K562 (cell line): ENCODE measurements around the gene GOSR1. TPM values are rescaled to one million over a fixed set of nuclear protein-coding genes. Genes with fewer than 3 reads are reported as not detected.
"Not testable (repeated sequence)": the region's sequence is repeated elsewhere in the genome, so short reads cannot be mapped to it uniquely, and the experiment has no call there.

ENCODE experiments used
- ATAC-seq: fragments of 200-7000 bp; cut with Tn5 transposase; 3 replicates; pipeline ENCODE4 v1.9.1; 2020; ENCODE audit warnings: moderate library complexity
- BruUV-seq: library from RNA; stranded (reverse); fragments of 400-500 nt; replicated peaks from 2 replicates; lab custom pipeline; 2021; lab: Mats Ljungman, UMichigan
- CTCF ChIA-PET: fragments of 300-600 bp; formaldehyde crosslinking; extraction: SDS; loops from one replicate; lab custom pipeline; 2021; ENCODE audit warnings: low intra/inter-chr PET ratio; lab: Yijun Ruan, JAX
- POLR2A ChIA-PET: fragments of 300-600, 350-650 bp; sonication (Branson Sonifier 250); formaldehyde crosslinking; extraction: SDS; loops from one replicate; lab custom pipeline; 2021; ENCODE audit warnings: antibody characterized with exemption, inconsistent platforms; lab: Yijun Ruan, JAX
- DNase-seq, 4 experiments: peaks; one replicate each; pipeline versions ENCODE4 v3.0.0 to v3.0.0-alpha.2; 2011 to 2018; ENCODE audit warnings: low spot score in 3 of 4, mixed read lengths in 3 of 4; ENCODE audit errors: extremely low read depth in 1 of 4
- FAIRE-seq: peaks from 2 replicates; lab custom pipeline; 2011; peaks lifted over from hg19 to GRCh38; lab: Jason Lieb, UNC
- H2AFZ ChIP-seq: 2 replicates; pipeline ENCODE4 v1.6.0; 2011; ENCODE audit warnings: low read depth, low read length, control low read depth, inconsistent platforms
- H3K27ac ChIP-seq: fragments of 200-600 bp; 3 replicates; pipeline ENCODE4 v1.8.0; 2011; ENCODE audit warnings: low read depth, mild to moderate bottlenecking, control low read depth, inconsistent platforms, low read length, moderate library complexity, mixed read lengths; ENCODE audit errors: extremely low read depth
- H3K27me3 ChIP-seq, 2 experiments: fragments of 300-600 bp in 1 of 2; 2 replicates in 1 of 2; 3 replicates in 1 of 2; pipeline versions ENCODE4 v1.6.0 to v1.8.0; 2011; ENCODE audit warnings: inconsistent platforms in 2 of 2, low read length in 2 of 2, mild to moderate bottlenecking in 1 of 2, mixed read lengths in 1 of 2, moderate library complexity in 1 of 2; ENCODE audit not compliant: control insufficient read depth in 2 of 2, insufficient read depth in 2 of 2
- H3K36me3 ChIP-seq: fragments of 300-600 bp; 3 replicates; pipeline ENCODE4 v1.8.0; 2011; ENCODE audit warnings: mild to moderate bottlenecking, low read length, inconsistent platforms; ENCODE audit not compliant: control insufficient read depth, insufficient read depth
- H3K4me1 ChIP-seq, 2 experiments: fragments of 200-600 bp in 1 of 2; replicated peaks in 1 of 2; 2 replicates in 1 of 2; 3 replicates in 1 of 2; pipeline versions ENCODE4 v1.5.1 to v1.8.0; 2011; ENCODE audit warnings: inconsistent platforms in 2 of 2, low read length in 2 of 2, mild to moderate bottlenecking in 1 of 2, mixed read lengths in 1 of 2, moderate library complexity in 1 of 2; ENCODE audit not compliant: control insufficient read depth in 2 of 2, insufficient read depth in 2 of 2
- H3K4me2 ChIP-seq: 2 replicates; pipeline ENCODE4 v1.6.1; 2011; ENCODE audit warnings: low read length, control low read depth, inconsistent platforms, mixed read lengths; ENCODE audit not compliant: insufficient read depth
- H3K4me3 ChIP-seq: fragments of 200-600 bp; sonication (generic), shearing (Covaris generic); 2 replicates; pipeline ENCODE4 v1.5.1; 2016; ENCODE audit warnings: control low read depth, inconsistent platforms
- H3K79me2 ChIP-seq: fragments of 200-600 bp; 3 replicates; pipeline ENCODE4 v1.8.0; 2011; ENCODE audit warnings: low read length, inconsistent platforms; ENCODE audit not compliant: control insufficient read depth, insufficient read depth
- H3K9ac ChIP-seq, 2 experiments: 2 replicates each; pipeline versions ENCODE4 v1.6.0 to v1.6.1; 2011; ENCODE audit warnings: low read depth in 2 of 2, low read length in 2 of 2, control low read depth in 1 of 2, inconsistent platforms in 1 of 2, mild to moderate bottlenecking in 1 of 2, mixed read lengths in 1 of 2; ENCODE audit not compliant: insufficient read depth in 1 of 2
- H3K9me1 ChIP-seq: one replicate; pipeline ENCODE4 v1.6.0; 2011; ENCODE audit warnings: inconsistent platforms, mild to moderate bottlenecking, low read length, moderate library complexity; ENCODE audit not compliant: control insufficient read depth, insufficient read depth
- H3K9me3 ChIP-seq: replicated peaks from 2 replicates; pipeline ENCODE4 v1.5.1; 2011; ENCODE audit warnings: low read depth, low read length, inconsistent platforms; ENCODE audit not compliant: control insufficient read depth, insufficient read depth
- H4K20me1 ChIP-seq: replicated peaks from 2 replicates; pipeline ENCODE4 v1.6.1; 2011; ENCODE audit warnings: low read length, inconsistent platforms, mixed read lengths; ENCODE audit not compliant: control insufficient read depth, insufficient read depth
- CBX3 ChIP-seq, 2 experiments: IDR thresholded peaks; 1 replicate in 1 of 2; 2 replicates in 1 of 2; pipeline ENCODE4 v1.6.1; 2012; ENCODE audit warnings: inconsistent platforms in 2 of 2, low read length in 2 of 2, borderline replicate concordance in 1 of 2, control low read depth in 1 of 2
- NR2C1 ChIP-seq, 2 experiments: fragments of 450-650 bp; IDR thresholded peaks; 2 replicates each; pipeline ENCODE4 v1.6.1; 2017; ENCODE audit warnings: mild to moderate bottlenecking in 2 of 2, antibody characterized with exemption in 1 of 2, inconsistent platforms in 1 of 2, missing compliant biosample characterization in 1 of 2, missing genetic modification characterization in 1 of 2
- NR3C1 ChIP-seq: sonication (generic); formaldehyde crosslinking; IDR thresholded peaks from 2 replicates; pipeline ENCODE4 v1.8.1; 2022; ENCODE audit warnings: missing genetic modification reagents
- SIRT6 ChIP-seq: IDR thresholded peaks from one replicate; pipeline ENCODE4 v1.6.1; 2012; ENCODE audit warnings: low read depth, mild to moderate bottlenecking, control low read depth, inconsistent platforms, low read length, moderate library complexity
- SOX6 ChIP-seq: fragments of 450-650 bp; IDR thresholded peaks from 2 replicates; pipeline ENCODE4 v1.6.1; 2014; ENCODE audit warnings: mild to moderate bottlenecking
- TBL1XR1 ChIP-seq, 2 experiments: IDR thresholded peaks; 2 replicates each; pipeline ENCODE4 v1.6.1; 2012; ENCODE audit warnings: improper control_type of control experiment in 2 of 2, low read length in 2 of 2, mild to moderate bottlenecking in 1 of 2
- ZNF175 ChIP-seq: fragments of 200-800 bp; sonication (Bioruptor generic); IDR thresholded peaks from 2 replicates; pipeline ENCODE4 v1.6.1; 2016; ENCODE audit warnings: low read depth, mild to moderate bottlenecking, missing genetic modification characterization, missing compliant biosample characterization
- ZNF354B ChIP-seq: fragments of 250-450 bp; sonication (Bioruptor Pico); IDR thresholded peaks from 2 replicates; pipeline ENCODE4 v1.4.0; 2020
- ZNF57 ChIP-seq: fragments of 450-650 bp; formaldehyde crosslinking; IDR thresholded peaks from 2 replicates; pipeline ENCODE4 v1.4.0; 2020; ENCODE audit warnings: mild to moderate bottlenecking, moderate library complexity
- WGBS: fragments of 100-300 bp; shearing (Covaris generic); methylation state at CpG from one replicate; pipeline ENCODE4 v1.1.6; 2016; ENCODE audit warnings: low coverage, mixed read lengths; ENCODE audit not compliant: insufficient coverage; ENCODE audit errors: missing lambda C conversion rate; 5-methylcytosine and 5-hydroxymethylcytosine counted together
- in situ Hi-C: fragments of 300-500 bp; cut with MboI; formaldehyde crosslinking; loops from 4 replicates; pipeline ENCODE4 v1.15.0; 2018; ENCODE audit warnings: inconsistent platforms, mixed read lengths
- intact Hi-C: fragments of 100-400 bp; cut with micrococcal nuclease; formaldehyde crosslinking; loops from 2 replicates; pipeline ENCODE4 v1.14.2; 2022
- polyA plus RNA-seq, 8 experiments: library from polyadenylated mRNA; depleted of rRNA in 4 of 8; stranded (reverse) in 5 of 8; unstranded in 3 of 8; fragments of >200 nt; fragmentation: Nextera tagmentation in 2 of 8; fragmentation: Illumina TruSeq in 1 of 8; extraction: Ambion mirVana in 2 of 8; extraction: Trizol in 1 of 8; gene quantifications; 2 replicates each; pipeline versions ENCODE4 v1.2.1 to v1.2.3, GENCODE V29; 2011 to 2014; ENCODE audit warnings: inconsistent platforms in 1 of 8, missing spikeins in 1 of 8
- total RNA-seq, 7 experiments: library from RNA; depleted of rRNA in 6 of 7; stranded (reverse); fragments of >200 nt in 6 of 7; fragmentation: Illumina TruSeq in 2 of 7; extraction: Trizol in 2 of 7; gene quantifications; 2 replicates each; pipeline versions ENCODE4 v1.2.1 to v1.2.3, GENCODE V29; 2011 to 2021; ENCODE audit warnings: low replicate concordance in 1 of 7
- TF ChIP-seq, protein P1 (sequence below), 2 experiments: fragments of 450-650 bp in 1 of 2; sonication (generic) in 1 of 2; formaldehyde crosslinking in 1 of 2; IDR thresholded peaks in 1 of 2; conservative IDR thresholded peaks in 1 of 2; 2 replicates each; pipeline versions ENCODE4 v1.6.1 to v1.8.1; 2016 to 2023; ENCODE audit warnings: mild to moderate bottlenecking in 2 of 2, moderate library complexity in 2 of 2, inconsistent platforms in 1 of 2, missing genetic modification reagents in 1 of 2
- TF ChIP-seq, protein P2 (sequence below): sonication (generic); formaldehyde crosslinking; IDR thresholded peaks from 2 replicates; pipeline ENCODE4 v1.8.1; 2023; ENCODE audit warnings: mild to moderate bottlenecking, missing genetic modification reagents, moderate library complexity
- TF ChIP-seq, protein P3 (sequence below): IDR thresholded peaks from 2 replicates; pipeline ENCODE4 v1.6.1; 2014; ENCODE audit warnings: antibody characterized with exemption
- TF ChIP-seq, protein P4 (sequence below): fragments of 450-650 bp; IDR thresholded peaks from 2 replicates; pipeline ENCODE4 v1.6.1; 2014; ENCODE audit warnings: low read depth, mild to moderate bottlenecking, moderate library complexity, borderline replicate concordance

Gene GOSR1
- total and polyA plus RNA-seq, 9 of the 15 experiments (the other 6 are each of a cell fraction or from before 2014, with no cell fraction given) = 17.6 to 95.5 (median 33.3) TPM

DNA sequence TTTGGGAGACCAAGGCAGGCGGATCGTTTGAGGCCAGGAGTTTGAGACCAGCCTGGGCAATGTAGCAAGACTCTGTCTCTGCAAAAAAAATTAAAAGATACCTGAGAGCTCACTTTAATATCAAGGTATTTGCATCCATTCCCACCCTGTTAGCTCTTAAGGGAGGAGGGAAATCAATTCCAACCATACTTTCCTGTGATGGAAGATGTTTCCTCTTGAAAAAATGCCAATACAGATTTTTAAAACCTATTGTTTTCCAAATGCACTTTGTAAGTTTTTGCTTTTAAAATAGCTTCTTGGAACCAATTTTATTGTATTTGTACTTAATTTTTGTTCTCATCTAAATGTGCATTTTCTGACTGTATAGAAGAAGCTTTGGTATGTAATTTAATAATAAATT is 49.2 kb downstream of the GOSR1 start:
- FAIRE-seq = no peak
- no peaks in the 10 kb centered on the region for H3K9me1 ChIP-seq
- 93% methylated on average over 2 of the region's 2 CpGs for WGBS

DNA sequence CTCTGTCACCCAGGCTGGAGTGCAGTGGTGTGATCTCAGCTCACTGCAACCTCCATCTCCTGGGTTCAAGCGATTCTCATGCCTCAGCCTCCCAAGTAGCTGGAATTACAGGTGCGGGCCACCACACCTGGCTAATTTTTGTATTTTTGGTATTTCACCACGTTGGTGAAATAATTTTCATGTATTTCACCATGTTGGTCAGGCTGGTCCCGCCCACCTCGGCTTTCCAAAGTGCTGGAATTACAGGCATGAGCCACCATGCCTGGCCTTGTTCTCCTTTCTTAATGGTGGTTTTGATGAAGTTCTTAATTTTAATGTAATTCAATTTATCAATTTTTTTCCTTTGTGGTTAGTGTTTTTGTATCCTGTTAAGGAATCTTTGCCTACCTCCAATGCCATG is 51.5 kb downstream of the GOSR1 start:
- H3K4me2 ChIP-seq, FAIRE-seq, H3K27me3 ChIP-seq, BruUV-seq, H3K4me1 ChIP-seq, H3K9me3 ChIP-seq, CTCF ChIA-PET, H3K4me3 ChIP-seq, intact Hi-C loops, H3K9me1 ChIP-seq, H3K79me2 ChIP-seq, H4K20me1 ChIP-seq, in situ Hi-C loops, H2AFZ ChIP-seq, POLR2A ChIA-PET, H3K27ac ChIP-seq, ATAC-seq, DNase-seq, H3K9ac ChIP-seq: not testable (repeated sequence)
- 72% methylated on average over 5 of the region's 5 CpGs for WGBS
- peaks cover 10% of the 10 kb centered on the region; the same call in 1 of the 3 replicates for H3K36me3 ChIP-seq

More for the DNA sequence above, 49.2 kb downstream of the GOSR1 start:
- Histone ChIP-seq H4K20me1 (no peaks in the 10 kb centered on the region; the same call in 1 of the 2 replicates), H3K9me3 (no peaks in the 10 kb centered on the region), H3K9ac (no peak overlapping the region), H3K4me3 (no peak overlapping the region), H3K4me2 (no peak overlapping the region), H3K27ac (no peak overlapping the region), H2AFZ (no peak overlapping the region), H3K36me3 (peaks cover 23% of the 10 kb centered on the region; the same call in 2 of the 3 replicates), H3K4me1 (no peaks in the 10 kb centered on the region), H3K27me3 (no peaks in the 10 kb centered on the region), H3K79me2 (no peaks in the 10 kb centered on the region; the same call in 2 of the 3 replicates)
- ATAC-seq = no peak
- intact Hi-C loops (no loop called here), in situ Hi-C loops (no loop called here)
- no peak for DNase-seq
- ChIA-PET CTCF (no interaction called here), POLR2A (interaction anchor here (1.1 to 1.5 kb wide), 4 partner anchors 9 to 17 kb away, joined by 3 to 6 read pairs (median 4); no protein-coding TSS in a partner anchor)
- TF ChIP-seq TBL1XR1 (IDR thresholded peaks at IDR 0.05; ENCODE audit: low read length in 2 of 2) (no peak), ZNF175 (CRISPR knock-in tag) (no peak), SIRT6 (no peak), SOX6 (no peak), NR3C1 (no peak), CBX3 (IDR thresholded peaks at IDR 0.05; ENCODE audit: borderline replicate concordance in 1 of 2, low read length in 2 of 2) (no peak), ZNF354B (no peak), ZNF57 (CRISPR knock-in tag) (no peak), NR2C1 (IDR thresholded peaks at IDR 0.05) (no peak), NR2C1 (tag; IDR thresholded peaks at IDR 0.05) (no peak)
- TF ChIP-seq, protein P1, sequence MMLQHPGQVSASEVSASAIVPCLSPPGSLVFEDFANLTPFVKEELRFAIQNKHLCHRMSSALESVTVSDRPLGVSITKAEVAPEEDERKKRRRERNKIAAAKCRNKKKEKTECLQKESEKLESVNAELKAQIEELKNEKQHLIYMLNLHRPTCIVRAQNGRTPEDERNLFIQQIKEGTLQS (IDR thresholded peaks at IDR 0.05) = no peak
- TF ChIP-seq, protein P1 (CRISPR knock-in tag; conservative IDR thresholded peaks at IDR 0.05) = no peak
- TF ChIP-seq, protein P2, sequence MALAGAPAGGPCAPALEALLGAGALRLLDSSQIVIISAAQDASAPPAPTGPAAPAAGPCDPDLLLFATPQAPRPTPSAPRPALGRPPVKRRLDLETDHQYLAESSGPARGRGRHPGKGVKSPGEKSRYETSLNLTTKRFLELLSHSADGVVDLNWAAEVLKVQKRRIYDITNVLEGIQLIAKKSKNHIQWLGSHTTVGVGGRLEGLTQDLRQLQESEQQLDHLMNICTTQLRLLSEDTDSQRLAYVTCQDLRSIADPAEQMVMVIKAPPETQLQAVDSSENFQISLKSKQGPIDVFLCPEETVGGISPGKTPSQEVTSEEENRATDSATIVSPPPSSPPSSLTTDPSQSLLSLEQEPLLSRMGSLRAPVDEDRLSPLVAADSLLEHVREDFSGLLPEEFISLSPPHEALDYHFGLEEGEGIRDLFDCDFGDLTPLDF (CRISPR knock-in tag) = no peak
- TF ChIP-seq, protein P3, sequence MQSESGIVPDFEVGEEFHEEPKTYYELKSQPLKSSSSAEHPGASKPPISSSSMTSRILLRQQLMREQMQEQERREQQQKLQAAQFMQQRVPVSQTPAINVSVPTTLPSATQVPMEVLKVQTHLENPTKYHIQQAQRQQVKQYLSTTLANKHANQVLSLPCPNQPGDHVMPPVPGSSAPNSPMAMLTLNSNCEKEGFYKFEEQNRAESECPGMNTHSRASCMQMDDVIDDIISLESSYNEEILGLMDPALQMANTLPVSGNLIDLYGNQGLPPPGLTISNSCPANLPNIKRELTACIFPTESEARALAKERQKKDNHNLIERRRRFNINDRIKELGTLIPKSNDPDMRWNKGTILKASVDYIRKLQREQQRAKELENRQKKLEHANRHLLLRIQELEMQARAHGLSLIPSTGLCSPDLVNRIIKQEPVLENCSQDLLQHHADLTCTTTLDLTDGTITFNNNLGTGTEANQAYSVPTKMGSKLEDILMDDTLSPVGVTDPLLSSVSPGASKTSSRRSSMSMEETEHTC = no peak
- TF ChIP-seq, protein P4, sequence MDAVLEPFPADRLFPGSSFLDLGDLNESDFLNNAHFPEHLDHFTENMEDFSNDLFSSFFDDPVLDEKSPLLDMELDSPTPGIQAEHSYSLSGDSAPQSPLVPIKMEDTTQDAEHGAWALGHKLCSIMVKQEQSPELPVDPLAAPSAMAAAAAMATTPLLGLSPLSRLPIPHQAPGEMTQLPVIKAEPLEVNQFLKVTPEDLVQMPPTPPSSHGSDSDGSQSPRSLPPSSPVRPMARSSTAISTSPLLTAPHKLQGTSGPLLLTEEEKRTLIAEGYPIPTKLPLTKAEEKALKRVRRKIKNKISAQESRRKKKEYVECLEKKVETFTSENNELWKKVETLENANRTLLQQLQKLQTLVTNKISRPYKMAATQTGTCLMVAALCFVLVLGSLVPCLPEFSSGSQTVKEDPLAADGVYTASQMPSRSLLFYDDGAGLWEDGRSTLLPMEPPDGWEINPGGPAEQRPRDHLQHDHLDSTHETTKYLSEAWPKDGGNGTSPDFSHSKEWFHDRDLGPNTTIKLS = no peak
- BruUV-seq = no TSS peak
